Adrenal gland (tissue), 12 donors: ENCODE data around the gene STN1. TPM values are rescaled to one million over a fixed set of nuclear protein-coding genes. Genes with fewer than 3 reads are reported as not detected.

Experiments
- DNase-seq, 7 donors: peaks; one replicate each; pipeline ENCODE4 v3.0.0-alpha.2; 2019 to 2020
- H3K27ac ChIP-seq, 5 donors: fragments of 200-600 bp; sonication (generic) in 4 of 5; 1 replicate in 3 of 5; 2 replicates in 2 of 5; pipeline versions ENCODE4 v1.5.1 to v1.8.0; 2016 to 2020; ENCODE audit warnings: mild to moderate bottlenecking in 1 of 5
- H3K27me3 ChIP-seq: fragments of 200-600 bp; 2 replicates; pipeline ENCODE4 v1.8.0; 2021
- H3K36me3 ChIP-seq, 2 donors: fragments of 200-600 bp; replicated peaks in 1 of 2; 1 replicate in 1 of 2; 2 replicates in 1 of 2; pipeline versions ENCODE4 v1.5.1 to v1.8.0; 2018 to 2022
- H3K4me1 ChIP-seq, 2 donors: fragments of 200-600 bp; replicated peaks in 1 of 2; 1 replicate in 1 of 2; 2 replicates in 1 of 2; pipeline versions ENCODE4 v1.5.1 to v1.8.0; 2018 to 2021
- H3K4me3 ChIP-seq, 4 donors: fragments of 200-600 bp; sonication (generic) in 3 of 4; one replicate each; pipeline ENCODE4 v1.5.1; 2016 to 2018
- H3K9me3 ChIP-seq, 3 donors: fragments of 200-600 bp; sonication (generic) in 1 of 3; replicated peaks in 1 of 3; 1 replicate in 2 of 3; 2 replicates in 1 of 3; pipeline versions ENCODE4 v1.5.1 to v1.8.0; 2016 to 2021
- POLR2A ChIP-seq, 2 donors: fragments of 450-650 bp; IDR thresholded peaks; one replicate each; pipeline ENCODE4 v1.6.1; 2017; ENCODE audit warnings: antibody characterized with exemption in 2 of 2, mild to moderate bottlenecking in 2 of 2, moderate library complexity in 1 of 2
- WGBS, 4 donors: extraction: QIAGEN DNeasy Blood & Tissue Kit in 2 of 4; methylation state at CpG; one replicate each; pipeline versions ENCODE4 v1.1.5 to v1.1.7; 2013 to 2017; 5-methylcytosine and 5-hydroxymethylcytosine counted together
- intact Hi-C, 2 donors: fragments of 100-400 bp; cut with DNase I; formaldehyde crosslinking; loops; one replicate each; pipeline versions ENCODE4 v1.14.1 to v1.15.0; 2022 to 2023
- polyA plus RNA-seq, 3 donors: library from polyadenylated mRNA; stranded (reverse); fragments of 200-250 nt in 2 of 3; fragments of 350-450 nt in 1 of 3; fragmentation: Illumina TruSeq in 1 of 3; extraction: RNeasy Lipid Tissue Mini Kit (QIAGEN cat#74804) in 1 of 3; gene quantifications; one replicate each; pipeline ENCODE4 v1.2.3, GENCODE V29; 2013 to 2014
- total RNA-seq, 9 donors: library from RNA; depleted of rRNA in 4 of 9; stranded (reverse); fragments of >200 nt in 4 of 9; fragments of 120-200 nt in 1 of 9; fragmentation: NEBNext Ultra II Directional in 1 of 9; extraction: Animal tissue kit (Norgen Biotek cat#: 25700) in 1 of 9; gene quantifications; one replicate each; pipeline versions ENCODE4 v1.1.0 to v1.2.4, GENCODE V29; 2013 to 2023
- TF ChIP-seq, protein P1 (sequence below), 6 experiments: fragments of 450-650 bp in 4 of 6; fragments of 200-600 bp in 2 of 6; sonication (generic) in 1 of 6; IDR thresholded peaks; 1 replicate in 5 of 6; 2 replicates in 1 of 6; pipeline versions ENCODE4 v1.5.1 to v1.8.0; 2016 to 2021; ENCODE audit warnings: antibody characterized with exemption in 6 of 6, mild to moderate bottlenecking in 2 of 6, moderate library complexity in 1 of 6
- donor health status: healthy with polysubstance abuse.
- donor health status: Bipolar disorder and iron deficiency.
- donor health status: DM: yes; HTN: yes; CAD: no.
- donor health status: DM: no; HTN: no; CAD: no.
- donor health status: DM: no; HTN: no; CAD: no.
- donor health status: DM: yes; HTN: yes; CAD: no.

The STN1 gene
- total and polyA plus RNA-seq, 12 donors = 14.8 to 73.6 (median 36.2) TPM

DNA sequence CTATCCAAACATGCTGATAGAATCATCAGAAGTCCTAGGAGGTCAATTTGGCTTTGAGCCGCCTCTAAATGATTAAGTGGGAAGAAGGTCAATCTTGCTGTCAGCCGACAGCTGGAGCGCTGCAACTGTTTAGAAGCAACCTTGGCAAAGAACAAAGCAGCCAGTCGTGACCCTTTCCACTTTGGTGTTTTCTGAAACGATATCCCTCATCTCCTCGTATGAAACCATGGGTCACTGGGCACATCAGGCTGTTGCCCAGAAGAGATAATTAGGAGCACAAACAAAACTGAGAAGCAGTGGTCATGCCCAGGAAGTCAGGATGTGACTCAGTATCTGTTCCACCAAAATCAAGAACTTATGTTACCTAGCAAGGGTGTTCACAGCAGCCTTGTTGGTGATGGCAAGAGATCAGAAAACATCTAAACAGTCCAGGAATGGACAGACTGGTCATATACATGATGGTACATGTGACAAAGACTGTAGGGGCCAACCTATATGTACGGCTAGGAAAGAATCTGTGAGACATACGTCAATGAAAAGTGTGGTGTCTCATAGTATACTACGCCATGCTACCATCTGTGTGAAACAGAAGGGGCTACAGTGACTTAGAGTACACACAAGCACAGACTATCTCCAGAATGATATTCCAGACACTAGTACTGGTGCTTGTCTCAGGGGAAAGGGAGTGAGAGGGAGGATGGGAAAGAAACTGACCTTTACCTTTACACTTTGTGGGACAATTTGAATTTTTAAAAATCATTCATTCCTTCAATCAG is 22.4 kb downstream of the STN1 start:
- H3K27ac ChIP-seq = peak overlapping the region; percentile 60 to 87 (median 67)
- no peaks in the 10 kb centered on the region for H3K27me3 ChIP-seq
- H3K9me3 ChIP-seq = no peaks in the 10 kb centered on the region
- 33 to 51% (median 40%) methylated on average over 9 of the region's 9 CpGs for whole genome bisulfite sequencing, 4 donors
- no peak for TF ChIP-seq POLR2A (IDR thresholded peaks at IDR 0.05)
- TF ChIP-seq, protein P1, sequence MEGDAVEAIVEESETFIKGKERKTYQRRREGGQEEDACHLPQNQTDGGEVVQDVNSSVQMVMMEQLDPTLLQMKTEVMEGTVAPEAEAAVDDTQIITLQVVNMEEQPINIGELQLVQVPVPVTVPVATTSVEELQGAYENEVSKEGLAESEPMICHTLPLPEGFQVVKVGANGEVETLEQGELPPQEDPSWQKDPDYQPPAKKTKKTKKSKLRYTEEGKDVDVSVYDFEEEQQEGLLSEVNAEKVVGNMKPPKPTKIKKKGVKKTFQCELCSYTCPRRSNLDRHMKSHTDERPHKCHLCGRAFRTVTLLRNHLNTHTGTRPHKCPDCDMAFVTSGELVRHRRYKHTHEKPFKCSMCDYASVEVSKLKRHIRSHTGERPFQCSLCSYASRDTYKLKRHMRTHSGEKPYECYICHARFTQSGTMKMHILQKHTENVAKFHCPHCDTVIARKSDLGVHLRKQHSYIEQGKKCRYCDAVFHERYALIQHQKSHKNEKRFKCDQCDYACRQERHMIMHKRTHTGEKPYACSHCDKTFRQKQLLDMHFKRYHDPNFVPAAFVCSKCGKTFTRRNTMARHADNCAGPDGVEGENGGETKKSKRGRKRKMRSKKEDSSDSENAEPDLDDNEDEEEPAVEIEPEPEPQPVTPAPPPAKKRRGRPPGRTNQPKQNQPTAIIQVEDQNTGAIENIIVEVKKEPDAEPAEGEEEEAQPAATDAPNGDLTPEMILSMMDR (IDR thresholded peaks at IDR 0.05) = no peak
- peaks cover 0 to 43% of the 10 kb centered on the region in 2 donors for H3K36me3 ChIP-seq
- intact Hi-C loops = no loop called here
- H3K4me1 ChIP-seq = peaks cover 29 to 40% of the 10 kb centered on the region in 2 donors
- H3K4me3 ChIP-seq = no peak overlapping the region
- DNase-seq = peak in 6 of 7 donors; percentile 57 to 86 (median 80)

DNA sequence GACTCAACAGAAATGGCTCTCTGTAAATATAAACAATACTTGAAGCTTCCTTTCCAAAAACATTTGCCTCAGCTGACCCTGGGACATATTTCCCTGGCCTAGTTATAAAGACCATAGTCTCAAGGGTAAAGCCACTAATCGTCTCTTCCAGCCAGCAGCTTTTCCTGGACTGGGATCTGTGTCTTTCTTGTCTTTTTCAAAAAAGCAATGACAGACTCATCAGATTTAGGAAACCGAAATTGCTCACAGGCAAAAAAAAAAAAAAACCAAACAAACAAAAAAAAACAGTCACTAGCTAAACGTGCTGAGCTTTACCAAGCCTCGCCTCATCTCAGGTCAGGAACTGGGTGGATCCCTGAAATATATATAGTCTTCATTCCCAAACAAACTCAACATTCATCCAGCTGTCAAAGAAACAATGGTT is 23.5 kb downstream of the STN1 start:
- H3K27ac ChIP-seq = peak overlapping the region; percentile 60 to 87 (median 67)
- 11 to 15% (median 13%) methylated on average over 4 of the region's 4 CpGs for WGBS, 4 donors
- H3K27me3 ChIP-seq = no peaks in the 10 kb centered on the region
- peaks cover 29 to 40% of the 10 kb centered on the region in 2 donors for H3K4me1 ChIP-seq
- no peaks in the 10 kb centered on the region for H3K9me3 ChIP-seq
- peak in 5 of 7 donors; percentile 37 to 72 (median 44) for DNase-seq
- no peak for TF ChIP-seq POLR2A (IDR thresholded peaks at IDR 0.05)
- TF ChIP-seq, protein P1 (IDR thresholded peaks at IDR 0.05) = peak in 2 of 6 experiments; percentile 2 to 3
- no peak overlapping the region for H3K4me3 ChIP-seq
- peaks cover 0 to 47% of the 10 kb centered on the region in 2 donors for H3K36me3 ChIP-seq
- intact Hi-C loops = no loop called here

GRCh38 chr10:103893817-103894216 is 24.2 kb downstream of the STN1 start:
- TF ChIP-seq, protein P1 (IDR thresholded peaks at IDR 0.05) = no peak
- no peak for TF ChIP-seq POLR2A (IDR thresholded peaks at IDR 0.05)
- peak overlapping the region; percentile 12 to 76 (median 67) for H3K27ac ChIP-seq
- intact Hi-C loops = no loop called here
- H3K4me1 ChIP-seq = peaks cover 34 to 45% of the 10 kb centered on the region in 2 donors
- H3K27me3 ChIP-seq = no peaks in the 10 kb centered on the region
- H3K9me3 ChIP-seq = no peaks in the 10 kb centered on the region
- peaks cover 0 to 41% of the 10 kb centered on the region in 2 donors for H3K36me3 ChIP-seq
- H3K4me3 ChIP-seq = no peak overlapping the region
- DNase-seq = no peak
- WGBS, 4 donors = 25 to 49% (median 40%) methylated on average over 2 of the region's 2 CpGs

DNA sequence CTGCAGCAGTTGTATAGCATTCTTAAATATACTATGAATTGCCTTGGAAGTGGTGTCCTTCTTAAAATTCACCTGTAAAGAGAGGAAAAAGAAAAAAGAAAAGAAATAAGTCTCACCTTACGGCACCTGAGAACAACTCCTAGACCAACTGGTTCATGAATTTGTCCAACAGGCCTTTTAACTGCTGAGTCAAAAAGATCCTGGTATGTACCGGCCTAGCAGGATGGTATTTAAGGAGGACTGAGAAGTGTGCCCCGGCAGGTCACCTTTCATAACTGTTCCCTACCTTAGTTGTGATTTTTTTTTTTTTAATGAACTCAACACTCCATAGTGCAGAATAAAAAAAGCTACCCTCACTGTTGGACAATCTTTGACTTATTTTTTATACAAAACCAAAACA is 25.8 kb downstream of the STN1 start:
- Histone ChIP-seq H3K9me3 (no peaks in the 10 kb centered on the region), H3K36me3 (peaks cover 0 to 34% of the 10 kb centered on the region in 2 donors), H3K27ac (peak overlapping the region in 1 of 5 donors; percentile 67), H3K4me1 (peaks cover 43 to 51% of the 10 kb centered on the region in 2 donors), H3K4me3 (no peak overlapping the region), H3K27me3 (no peaks in the 10 kb centered on the region)
- WGBS, 4 donors = 84 to 96% (median 94%) methylated on average over 3 of the region's 3 CpGs
- intact Hi-C loops = no loop called here
- TF ChIP-seq, protein P1 (IDR thresholded peaks at IDR 0.05) = no peak
- TF ChIP-seq POLR2A (IDR thresholded peaks at IDR 0.05) = no peak
- no peak for DNase-seq
